ENCODE results near the gene PPP2R5D.

GRCh38 chr6:43024436-43024835 lies 40.1 kb downstream of the PPP2R5D start:
- TF ChIP-seq POLR2A (IDR thresholded peaks at IDR 0.05; ENCODE audit: low read depth, low read length): no peak
- TF ChIP-seq POLR2AphosphoS5 (IDR thresholded peaks at IDR 0.05; ENCODE audit: low read depth, low read length): no peak; the same call in 1 of the 2 replicates
- no peak for TF ChIP-seq TAF1 (IDR thresholded peaks at IDR 0.05; ENCODE audit: borderline replicate concordance, low read depth, low read length)

Data from GM12892 (cell line).